K562 (cell line): ENCODE results near the gene CRYBG2. TPM values are rescaled to one million over a fixed set of nuclear protein-coding genes. Genes with fewer than 3 reads are reported as not detected.
A peak's percentile ranks its signal among the peaks of the same experiment; 100 is the strongest.

ENCODE experiments used
- BRD9 ChIP-seq: fragments of 450-650 bp; IDR thresholded peaks from 2 replicates; pipeline ENCODE4 v1.6.1; 2018; ENCODE audit warnings: low read depth; ENCODE audit not compliant: partially characterized antibody
- E2F6 ChIP-seq, 2 experiments: IDR thresholded peaks; 2 replicates each; pipeline ENCODE4 v1.6.1; 2011; ENCODE audit warnings: borderline replicate concordance in 1 of 2, control low read depth in 1 of 2, low read depth in 1 of 2, low read length in 1 of 2, mild to moderate bottlenecking in 1 of 2, mixed read lengths in 1 of 2, moderate library complexity in 1 of 2; ENCODE audit not compliant: insufficient read depth in 1 of 2, insufficient read length in 1 of 2, poor library complexity in 1 of 2, severe bottlenecking in 1 of 2; ENCODE audit errors: extremely low read depth in 1 of 2
- FIP1L1 ChIP-seq: fragments of 200-400 bp; formaldehyde crosslinking; IDR thresholded peaks from 2 replicates; pipeline ENCODE4 v1.6.1; 2018; ENCODE audit warnings: mild to moderate bottlenecking, low read depth, low read length; ENCODE audit not compliant: poor library complexity, severe bottlenecking
- GMEB1 ChIP-seq: fragments of 250-450 bp; sonication (Bioruptor Pico); IDR thresholded peaks from 2 replicates; pipeline ENCODE4 v1.4.0; 2020; ENCODE audit warnings: mild to moderate bottlenecking
- MED1 ChIP-seq: sonication (generic); formaldehyde crosslinking; IDR thresholded peaks from 2 replicates; pipeline ENCODE4 v1.8.1; 2023; ENCODE audit warnings: missing genetic modification reagents, borderline replicate concordance
- SMARCE1 ChIP-seq: fragments of 450-650 bp; IDR thresholded peaks from 2 replicates; pipeline ENCODE4 v1.7.1; 2016; ENCODE audit warnings: mild to moderate bottlenecking
- SRSF7 ChIP-seq: fragments of 200-400 bp; formaldehyde crosslinking; optimal IDR thresholded peaks from 2 replicates; pipeline ENCODE3; 2017; ENCODE audit warnings: mild to moderate bottlenecking, low read depth, low read length
- THAP12 ChIP-seq: fragments of 250-450 bp; sonication (Bioruptor Pico); IDR thresholded peaks from 2 replicates; pipeline ENCODE4 v1.9.0; 2021; ENCODE audit warnings: mild to moderate bottlenecking, inconsistent platforms
- TRIM24 ChIP-seq, 2 experiments: fragments of 450-650 bp; IDR thresholded peaks; 2 replicates each; pipeline ENCODE4 v1.6.1; 2016
- ZFP36 ChIP-seq: fragments of 150-350 bp; IDR thresholded peaks from 2 replicates; pipeline ENCODE4 v1.6.1; 2018; ENCODE audit warnings: low read length, low read depth; ENCODE audit not compliant: partially characterized antibody
- ZNF518B ChIP-seq: fragments of 250-450 bp; sonication (Bioruptor Pico); IDR thresholded peaks from 2 replicates; pipeline ENCODE4 v1.5.0; 2021; ENCODE audit warnings: mild to moderate bottlenecking, moderate library complexity
- ZNF584 ChIP-seq: fragments of 200-800 bp; sonication (Bioruptor generic); IDR thresholded peaks from 2 replicates; pipeline ENCODE4 v1.6.1; 2016; ENCODE audit warnings: low read depth, mild to moderate bottlenecking, missing genetic modification characterization, missing compliant biosample characterization
- ZNF644 ChIP-seq: fragments of 200-800 bp; sonication (Bioruptor generic); IDR thresholded peaks from 2 replicates; pipeline ENCODE4 v1.6.1; 2016; ENCODE audit warnings: low read depth, missing genetic modification characterization, missing compliant biosample characterization
- polyA plus RNA-seq, 8 experiments: library from polyadenylated mRNA; depleted of rRNA in 4 of 8; stranded (reverse) in 5 of 8; unstranded in 3 of 8; fragments of >200 nt; fragmentation: Nextera tagmentation in 2 of 8; fragmentation: Illumina TruSeq in 1 of 8; extraction: Ambion mirVana in 2 of 8; extraction: Trizol in 1 of 8; gene quantifications; 2 replicates each; pipeline versions ENCODE4 v1.2.1 to v1.2.3, GENCODE V29; 2011 to 2014; ENCODE audit warnings: inconsistent platforms in 1 of 8, missing spikeins in 1 of 8
- total RNA-seq, 7 experiments: library from RNA; depleted of rRNA in 6 of 7; stranded (reverse); fragments of >200 nt in 6 of 7; fragmentation: Illumina TruSeq in 2 of 7; extraction: Trizol in 2 of 7; gene quantifications; 2 replicates each; pipeline versions ENCODE4 v1.2.1 to v1.2.3, GENCODE V29; 2011 to 2021; ENCODE audit warnings: low replicate concordance in 1 of 7
- TF ChIP-seq, protein P1 (sequence below): sonication (generic); formaldehyde crosslinking; IDR thresholded peaks from 2 replicates; pipeline ENCODE4 v1.8.1; 2023; ENCODE audit warnings: mild to moderate bottlenecking, missing genetic modification reagents, moderate library complexity
- TF ChIP-seq, protein P2 (sequence below): fragments of 450-650 bp; conservative IDR thresholded peaks from 2 replicates; pipeline ENCODE4 v1.6.1; 2016; ENCODE audit warnings: missing genetic modification characterization, low read depth, mild to moderate bottlenecking, missing compliant biosample characterization, moderate library complexity

The CRYBG2 gene
- total and polyA plus RNA-seq, 9 of the 15 experiments (the other 6 are each of a cell fraction or from before 2014, with no cell fraction given), result 0.39 to 8.5 (median 3.7) TPM

DNA sequence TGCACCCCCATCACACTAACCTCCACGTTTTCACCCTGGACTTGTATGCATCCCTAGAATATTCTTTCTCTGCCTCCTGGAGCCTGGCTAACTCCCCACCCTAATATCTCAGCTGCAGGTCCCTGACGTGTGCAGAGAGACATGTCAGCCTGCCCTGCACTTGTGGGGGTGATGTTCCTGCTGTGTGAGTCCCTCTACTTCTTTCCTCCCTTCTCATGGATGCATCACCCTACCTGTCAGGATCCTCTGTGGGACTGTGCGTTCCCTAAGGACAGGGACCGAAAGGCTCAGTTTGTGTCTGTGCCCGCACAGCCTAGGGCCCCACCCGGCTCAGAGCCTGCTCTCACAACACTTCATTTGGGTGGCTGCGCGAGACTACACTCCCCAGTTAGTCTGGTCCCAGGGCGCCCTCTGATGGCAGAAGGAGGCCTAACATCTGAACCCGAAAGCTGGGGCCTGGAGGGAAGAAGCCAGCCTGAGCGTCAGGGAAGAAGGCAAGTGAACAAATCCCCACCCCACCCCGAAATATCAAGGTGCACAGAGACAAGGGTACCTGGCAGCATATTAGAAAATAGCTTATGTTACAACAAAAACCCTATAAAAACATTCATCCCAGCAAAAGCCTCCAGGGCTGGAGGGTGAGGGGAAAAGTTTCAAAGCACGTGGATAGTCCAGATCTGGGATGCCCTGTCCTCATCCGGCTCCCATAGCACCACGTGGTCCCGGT, 32.5 kb downstream of the CRYBG2 start (continued):
- TF ChIP-seq, protein P1, sequence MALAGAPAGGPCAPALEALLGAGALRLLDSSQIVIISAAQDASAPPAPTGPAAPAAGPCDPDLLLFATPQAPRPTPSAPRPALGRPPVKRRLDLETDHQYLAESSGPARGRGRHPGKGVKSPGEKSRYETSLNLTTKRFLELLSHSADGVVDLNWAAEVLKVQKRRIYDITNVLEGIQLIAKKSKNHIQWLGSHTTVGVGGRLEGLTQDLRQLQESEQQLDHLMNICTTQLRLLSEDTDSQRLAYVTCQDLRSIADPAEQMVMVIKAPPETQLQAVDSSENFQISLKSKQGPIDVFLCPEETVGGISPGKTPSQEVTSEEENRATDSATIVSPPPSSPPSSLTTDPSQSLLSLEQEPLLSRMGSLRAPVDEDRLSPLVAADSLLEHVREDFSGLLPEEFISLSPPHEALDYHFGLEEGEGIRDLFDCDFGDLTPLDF (CRISPR knock-in tag), result no peak
- TF ChIP-seq BRD9 (no peak), ZFP36 (peak; percentile 23), THAP12 (CRISPR knock-in tag) (no peak), ZNF644 (tag) (no peak), SRSF7 (no peak), MED1 (CRISPR knock-in tag) (no peak), E2F6 (IDR thresholded peaks at IDR 0.05; ENCODE audit: borderline replicate concordance in 1 of 2, extremely low read depth in 1 of 2, insufficient read depth in 1 of 2, insufficient read length in 1 of 2, low read depth in 1 of 2, low read length in 1 of 2, poor library complexity in 1 of 2, severe bottlenecking in 1 of 2) (no peak), ZNF584 (CRISPR knock-in tag) (no peak), FIP1L1 (no peak), TRIM24 (IDR thresholded peaks at IDR 0.05) (no peak), ZNF518B (no peak), SMARCE1 (no peak), GMEB1 (no peak)
- TF ChIP-seq, protein P2, sequence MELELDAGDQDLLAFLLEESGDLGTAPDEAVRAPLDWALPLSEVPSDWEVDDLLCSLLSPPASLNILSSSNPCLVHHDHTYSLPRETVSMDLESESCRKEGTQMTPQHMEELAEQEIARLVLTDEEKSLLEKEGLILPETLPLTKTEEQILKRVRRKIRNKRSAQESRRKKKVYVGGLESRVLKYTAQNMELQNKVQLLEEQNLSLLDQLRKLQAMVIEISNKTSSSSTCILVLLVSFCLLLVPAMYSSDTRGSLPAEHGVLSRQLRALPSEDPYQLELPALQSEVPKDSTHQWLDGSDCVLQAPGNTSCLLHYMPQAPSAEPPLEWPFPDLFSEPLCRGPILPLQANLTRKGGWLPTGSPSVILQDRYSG (tag), result no peak
